LNCaP clone FGC (cell line): ENCODE measurements around the gene TMEM86B.

Source experiments
- DNase-seq: peaks from one replicate; pipeline ENCODE4 v3.0.0-alpha.2; 2011; ENCODE audit warnings: low read depth
- H3K4me3 ChIP-seq: 2 replicates; pipeline ENCODE4 v1.5.1; 2011; ENCODE audit warnings: mild to moderate bottlenecking, low read depth, low read length, control low read depth
- CTCF ChIP-seq: IDR thresholded peaks from 2 replicates; pipeline ENCODE4 v1.5.1; 2012; ENCODE audit warnings: mild to moderate bottlenecking; ENCODE audit not compliant: control insufficient read depth, insufficient read depth; ENCODE audit errors: extremely low read depth

TMEM86B gene

DNA sequence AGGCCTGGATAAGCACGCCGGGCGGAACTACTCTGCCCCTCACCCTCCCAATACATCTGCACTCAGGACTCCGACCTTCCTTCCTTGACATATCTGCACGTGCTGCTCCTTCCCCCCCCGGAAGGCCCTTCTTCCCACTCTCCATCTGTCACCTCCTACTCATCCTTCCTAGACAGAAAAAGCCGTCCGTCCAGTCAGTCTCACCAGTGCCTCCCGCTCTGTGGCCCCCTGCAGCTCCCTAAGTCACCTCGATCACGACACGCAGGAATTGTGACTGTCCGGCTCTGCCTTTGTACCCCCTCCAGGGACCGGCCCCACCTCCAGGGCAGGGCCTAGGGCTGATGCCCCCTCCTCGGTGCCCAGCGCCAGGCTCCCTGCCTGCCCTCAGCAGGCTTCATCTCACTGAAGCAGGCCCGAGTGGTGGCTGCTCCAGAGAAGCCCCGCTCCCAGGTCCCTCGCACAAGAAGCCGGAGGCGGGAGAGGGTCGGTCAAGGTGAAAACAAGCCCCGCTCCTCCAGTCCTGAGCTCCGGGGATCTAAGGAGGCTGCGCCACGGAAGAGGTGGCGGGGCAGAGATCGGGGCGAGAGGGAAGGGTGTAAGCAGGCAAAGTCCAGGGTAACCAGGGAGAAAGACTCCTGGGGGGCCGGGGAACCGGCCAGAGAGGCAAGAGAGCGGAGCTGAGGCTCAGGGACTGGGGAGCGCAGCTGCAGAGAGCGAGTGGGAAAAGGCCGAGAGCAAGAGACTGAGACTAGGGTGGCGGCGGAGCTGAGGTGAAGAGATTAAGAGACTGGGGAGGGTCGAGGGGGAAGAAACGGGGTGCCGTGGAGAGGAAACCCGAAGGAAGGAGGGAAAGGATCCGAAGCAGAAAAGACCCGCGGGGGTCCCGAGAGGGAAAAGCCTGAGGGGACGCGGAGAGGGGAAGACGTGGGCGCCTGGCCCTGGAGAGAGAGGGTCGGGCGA is 29.2 kb upstream of the TMEM86B start:
- no peak for TF ChIP-seq CTCF
- DNase-seq = no peak
- peak overlapping the region; percentile 92 for H3K4me3 ChIP-seq

GRCh38 chr19:55256562-55257460 is 28.2 kb upstream of the TMEM86B start:
- no peak for TF ChIP-seq CTCF
- H3K4me3 ChIP-seq = peak overlapping the region; percentile 92
- no peak for DNase-seq

DNA sequence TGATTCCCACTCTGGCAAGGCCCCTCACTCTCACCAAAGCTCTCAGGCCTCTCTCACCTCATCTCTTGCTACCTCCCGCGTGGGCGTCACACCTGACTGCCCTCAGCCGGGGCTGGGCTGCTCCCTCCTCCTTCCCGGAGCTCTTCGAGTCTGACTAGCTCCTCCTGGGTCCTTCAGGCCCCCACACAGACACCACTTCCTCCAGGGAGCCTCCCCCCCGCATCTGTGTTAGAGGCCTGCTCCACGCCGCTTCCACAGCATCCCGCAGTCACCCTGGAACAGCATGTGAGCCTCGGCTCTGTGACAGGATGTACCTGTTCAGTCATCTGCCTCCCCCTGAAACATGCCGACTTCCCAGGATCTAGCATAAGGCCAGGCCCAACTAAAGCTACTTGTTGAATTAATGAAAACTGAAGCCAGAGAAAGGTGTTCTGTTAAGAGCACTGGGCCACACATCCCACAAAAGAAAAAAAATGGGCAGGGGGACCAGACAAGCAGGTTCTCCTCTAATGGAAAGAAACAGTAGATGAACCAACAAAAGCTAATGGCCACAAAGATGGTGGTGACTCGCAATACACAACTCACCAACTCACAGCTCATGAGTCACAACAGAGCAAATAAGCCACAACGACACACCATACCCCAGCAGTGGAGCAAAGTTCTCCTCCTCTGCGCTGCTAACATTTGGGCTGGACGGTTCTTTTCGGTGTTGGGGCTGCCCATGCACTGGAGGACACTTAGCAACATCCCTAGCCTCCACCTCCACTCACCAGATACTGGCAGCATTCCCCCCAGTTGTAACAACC is 27.3 kb upstream of the TMEM86B start:
- no peak for TF ChIP-seq CTCF
- no peak for DNase-seq
- no peak overlapping the region for H3K4me3 ChIP-seq

DNA sequence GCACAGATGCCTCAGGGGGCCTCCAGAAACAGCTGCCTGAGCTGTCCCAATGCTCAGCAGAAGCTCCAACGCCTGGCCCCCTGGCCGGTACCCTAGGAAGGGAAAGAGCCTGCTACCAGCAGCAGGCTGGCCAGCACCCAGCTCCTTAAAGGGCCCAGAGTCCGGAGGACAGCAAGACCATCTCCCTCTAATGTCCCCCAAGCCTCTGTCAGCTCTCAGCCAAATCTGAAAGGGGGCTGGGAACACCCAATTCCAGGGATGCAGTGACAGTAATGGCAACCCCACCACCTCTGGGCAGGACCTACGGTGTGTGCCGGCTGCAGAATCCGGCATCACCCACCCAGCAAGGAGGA is 26.0 kb upstream of the TMEM86B start:
- no peak for TF ChIP-seq CTCF
- H3K4me3 ChIP-seq = no peak overlapping the region
- DNase-seq = no peak

DNA sequence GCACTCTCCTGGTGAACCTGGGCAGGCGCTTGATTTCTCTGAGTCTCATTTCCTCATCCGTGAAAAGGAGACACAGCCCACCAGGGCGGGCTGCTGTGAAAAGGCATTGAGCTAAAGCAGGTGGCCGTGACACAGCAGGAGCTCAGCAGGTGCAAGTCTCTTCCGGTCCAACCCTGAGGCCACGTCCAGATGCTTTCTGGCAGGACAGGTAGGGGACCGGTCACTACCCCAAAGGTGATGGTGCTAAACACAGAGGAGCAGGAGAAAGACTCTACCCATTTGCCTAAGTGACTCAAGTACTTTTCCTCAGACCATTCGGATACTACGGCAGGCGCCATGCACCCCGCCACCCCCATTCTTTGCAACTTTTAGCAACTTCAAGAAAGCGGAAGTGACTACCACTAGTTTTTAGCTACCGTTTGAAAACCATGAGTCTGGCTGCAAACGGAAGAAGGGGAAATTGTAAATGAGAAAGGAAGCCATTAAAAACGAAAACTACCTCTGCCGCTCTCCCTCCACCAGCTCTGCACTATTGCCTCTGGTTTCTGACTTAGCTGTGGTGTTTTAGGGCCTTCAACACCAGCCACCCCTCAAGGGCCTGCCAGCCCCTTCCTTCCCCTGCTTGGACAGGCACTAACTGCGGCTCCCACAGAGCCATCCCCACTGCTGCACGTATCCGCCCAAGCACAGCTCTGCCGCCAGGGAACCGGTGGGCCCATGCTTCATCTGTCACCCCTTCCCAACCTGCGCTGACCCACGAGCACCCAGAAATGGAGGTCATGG is 25.5 kb upstream of the TMEM86B start:
- H3K4me3 ChIP-seq = no peak overlapping the region
- DNase-seq = no peak
- TF ChIP-seq CTCF = no peak
